ENCODE measurements around the gene PREB. TPM values are rescaled to one million over a fixed set of nuclear protein-coding genes. Genes with fewer than 3 reads are reported as not detected.
A peak's percentile ranks its signal among the peaks of the same experiment; 100 is the strongest.

PREB gene
- total RNA-seq, 6 experiments from 2014 or later, result 43.4 to 50.7 (median 46.4) TPM

DNA sequence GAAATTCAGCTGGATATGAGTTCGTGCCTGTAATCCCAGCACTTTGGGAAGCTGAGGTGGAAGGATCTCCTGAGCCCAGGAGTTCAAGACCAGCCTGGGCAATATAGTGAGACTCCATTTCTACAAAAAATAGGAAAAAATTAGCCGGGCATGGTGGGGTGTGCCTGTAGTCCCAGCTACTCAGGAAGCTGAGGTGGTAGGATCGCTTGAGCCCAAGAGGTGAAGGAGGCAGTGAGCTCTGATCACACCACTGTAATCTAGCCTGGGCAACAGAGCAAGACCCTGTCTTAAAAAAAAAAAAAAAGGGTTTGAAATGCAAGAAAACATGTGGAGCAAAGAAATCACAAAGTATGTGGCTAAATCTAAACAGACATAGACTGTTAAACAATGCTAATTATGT, 25.4 kb downstream of the PREB start:
- TF ChIP-seq CTCF (IDR thresholded peaks at IDR 0.05), result no peak
- no peaks in the 10 kb centered on the region for H3K36me3 Mint-ChIP-seq (ENCODE audit: low read depth)
- no peak overlapping the region for H3K4me3 Mint-ChIP-seq
- no peaks in the 10 kb centered on the region for H3K4me1 Mint-ChIP-seq (ENCODE audit: low read depth)
- DNase-seq, result no peak
- no peaks in the 10 kb centered on the region for H3K9me3 Mint-ChIP-seq
- no peak overlapping the region for H3K27ac Mint-ChIP-seq
- peaks cover 28% of the 10 kb centered on the region for H3K27me3 Mint-ChIP-seq (ENCODE audit: insufficient read depth)

GRCh38 chr2:27108221-27108620, 26.2 kb downstream of the PREB start:
- no peaks in the 10 kb centered on the region for H3K36me3 Mint-ChIP-seq (ENCODE audit: low read depth)

DNA sequence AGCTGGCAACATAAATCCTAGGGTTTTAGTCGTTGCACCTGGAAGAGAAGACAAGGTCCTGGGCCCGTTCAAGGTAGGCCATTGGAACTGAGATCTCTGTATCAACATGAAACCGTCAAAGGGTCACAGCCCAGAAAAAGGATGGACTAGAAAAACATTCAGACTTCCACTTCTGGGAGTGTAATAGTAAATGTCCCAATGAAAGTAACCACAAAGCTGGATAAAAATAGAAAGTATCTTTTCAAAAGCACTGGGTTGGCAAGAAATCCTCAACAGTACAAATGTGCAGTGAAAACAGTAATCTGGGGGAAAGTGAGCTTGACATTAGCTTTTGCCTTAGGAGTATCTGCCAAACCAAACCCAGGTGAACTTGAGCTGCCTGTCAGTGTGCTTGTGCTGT, 28.5 kb downstream of the PREB start:
- TF ChIP-seq CTCF (IDR thresholded peaks at IDR 0.05), result no peak
- H3K4me3 Mint-ChIP-seq, result no peak overlapping the region
- H3K9me3 Mint-ChIP-seq, result no peaks in the 10 kb centered on the region
- no peaks in the 10 kb centered on the region for H3K36me3 Mint-ChIP-seq (ENCODE audit: low read depth)
- no peak overlapping the region for H3K27ac Mint-ChIP-seq
- H3K4me1 Mint-ChIP-seq (ENCODE audit: low read depth), result no peaks in the 10 kb centered on the region
- H3K27me3 Mint-ChIP-seq (ENCODE audit: insufficient read depth), result peaks cover 33% of the 10 kb centered on the region
- DNase-seq, result no peak

More at GRCh38 chr2:27108221-27108620, 26.2 kb downstream of the PREB start:
- H3K27ac Mint-ChIP-seq, result no peak overlapping the region
- no peak for TF ChIP-seq CTCF (IDR thresholded peaks at IDR 0.05)
- peaks cover 27% of the 10 kb centered on the region for H3K27me3 Mint-ChIP-seq (ENCODE audit: insufficient read depth)
- no peak overlapping the region for H3K4me3 Mint-ChIP-seq
- no peaks in the 10 kb centered on the region for H3K9me3 Mint-ChIP-seq
- no peaks in the 10 kb centered on the region for H3K4me1 Mint-ChIP-seq (ENCODE audit: low read depth)
- no peak for DNase-seq

GRCh38 chr2:27102329-27102728, 32.1 kb downstream of the PREB start:
- H3K4me1 Mint-ChIP-seq (ENCODE audit: low read depth), result no peaks in the 10 kb centered on the region
- H3K36me3 Mint-ChIP-seq (ENCODE audit: low read depth), result no peaks in the 10 kb centered on the region
- no peak for DNase-seq
- peak; percentile 22; the same call in 1 of the 2 replicates for TF ChIP-seq CTCF (IDR thresholded peaks at IDR 0.05)
- no peak overlapping the region for H3K27ac Mint-ChIP-seq
- no peak overlapping the region for H3K4me3 Mint-ChIP-seq
- H3K27me3 Mint-ChIP-seq (ENCODE audit: insufficient read depth), result peaks cover 31% of the 10 kb centered on the region
- H3K9me3 Mint-ChIP-seq, result no peaks in the 10 kb centered on the region

GRCh38 chr2:27100036-27100435, 34.4 kb downstream of the PREB start:
- TF ChIP-seq CTCF (IDR thresholded peaks at IDR 0.05), result no peak
- peaks cover 15% of the 10 kb centered on the region; the same call in 1 of the 2 replicates for H3K4me1 Mint-ChIP-seq (ENCODE audit: low read depth)
- no peak overlapping the region for H3K4me3 Mint-ChIP-seq
- no peak overlapping the region for H3K27ac Mint-ChIP-seq
- H3K27me3 Mint-ChIP-seq (ENCODE audit: insufficient read depth), result peaks cover 24% of the 10 kb centered on the region
- H3K9me3 Mint-ChIP-seq, result no peaks in the 10 kb centered on the region
- H3K36me3 Mint-ChIP-seq (ENCODE audit: low read depth), result no peaks in the 10 kb centered on the region
- no peak for DNase-seq
